IPS DF 19.7 (cell line): ENCODE data around the gene SEC22A.

Experiments used
- DNase-seq: peaks from one replicate; pipeline ENCODE4 v3.0.0-alpha.2; 2013; ENCODE audit warnings: low read depth, low spot score

Gene SEC22A

DNA sequence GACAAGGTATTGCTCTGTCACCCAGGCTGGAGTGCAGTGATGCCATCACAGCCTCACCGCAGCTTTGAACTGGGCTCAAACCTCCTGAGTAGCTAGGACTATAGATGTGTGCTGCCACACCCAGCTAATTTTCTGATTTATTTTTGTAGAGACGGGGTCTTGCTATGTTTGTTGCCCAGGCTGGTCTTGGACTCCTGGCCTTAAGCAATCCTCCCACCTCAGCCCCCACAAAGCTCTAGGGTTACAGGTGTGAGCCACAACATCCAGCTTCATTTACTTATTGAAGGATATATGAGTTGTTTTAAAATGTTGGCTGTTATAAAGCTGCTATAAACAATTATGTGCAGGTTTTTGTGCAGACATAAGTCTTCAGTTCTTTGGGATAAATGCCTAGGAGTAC, 62.2 kb downstream of the SEC22A start:
- DNase-seq: no peak

DNA sequence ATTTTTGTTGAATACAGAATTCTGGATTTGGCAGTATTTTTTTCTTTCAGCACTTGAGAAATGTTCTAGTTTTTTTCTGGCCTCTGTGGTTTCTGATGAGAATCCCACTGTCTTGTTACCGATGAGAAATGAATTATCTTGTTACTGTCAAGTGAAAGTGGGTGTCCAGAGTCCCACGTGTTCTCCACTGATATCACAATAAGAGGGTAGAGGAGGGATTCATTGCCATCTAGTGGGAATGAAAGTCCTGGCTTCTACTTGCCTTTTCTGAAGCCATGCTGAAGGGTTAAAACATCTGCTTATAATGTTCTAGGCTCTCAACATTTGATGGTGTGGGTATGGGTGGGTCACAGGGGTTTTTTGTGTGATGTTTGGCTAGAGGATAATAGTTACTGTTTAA, 66.1 kb downstream of the SEC22A start:
- DNase-seq: no peak

DNA sequence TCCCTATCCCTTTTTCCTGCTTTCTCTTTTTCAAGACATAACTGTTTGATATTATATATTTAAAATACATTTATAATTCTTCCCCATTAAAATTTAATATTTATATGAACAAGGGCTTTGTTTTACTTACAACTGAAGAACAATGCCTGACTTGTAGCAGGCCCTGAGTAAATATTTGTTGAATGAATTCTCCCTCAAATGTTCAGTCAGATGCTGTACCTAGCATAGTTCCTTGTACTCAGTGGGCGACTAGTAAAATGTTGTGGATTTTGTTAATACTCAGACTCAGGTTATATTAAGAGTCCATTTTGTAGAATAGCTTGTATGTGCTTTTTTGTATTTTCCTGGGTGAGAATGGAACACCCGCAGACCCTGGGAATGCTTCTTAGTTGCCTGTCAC, 69.1 kb downstream of the SEC22A start:
- DNase-seq: no peak

DNA sequence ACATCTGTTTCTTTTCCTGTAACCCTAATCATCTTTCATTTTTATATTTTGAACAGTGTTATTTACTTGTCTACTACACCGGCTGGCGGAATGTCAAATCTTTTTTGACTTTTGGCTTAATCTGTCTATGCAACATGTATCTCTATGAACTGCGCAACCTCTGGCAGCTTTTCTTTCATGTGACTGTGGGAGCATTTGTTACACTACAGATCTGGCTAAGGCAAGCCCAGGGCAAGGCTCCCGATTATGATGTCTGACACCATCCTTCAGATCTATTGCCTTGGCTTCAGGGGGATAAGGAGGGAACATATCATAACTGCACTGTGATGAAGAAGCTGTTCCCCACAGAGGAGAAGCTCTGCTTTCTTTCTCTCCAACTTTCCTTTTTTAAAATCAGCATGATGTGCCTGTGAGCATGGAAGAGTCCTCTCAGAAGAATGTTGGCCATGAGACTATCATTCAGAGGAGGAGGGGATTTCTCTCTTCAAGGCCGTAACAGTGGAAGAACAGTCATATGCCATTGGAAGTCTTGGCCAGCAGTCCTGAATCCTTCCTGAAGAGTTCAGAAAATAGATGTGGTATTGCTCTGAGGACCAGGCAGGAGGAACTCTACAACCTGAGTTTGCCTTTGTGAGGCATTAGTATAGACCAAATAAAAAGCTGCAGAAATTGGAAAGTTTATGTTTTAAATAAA, 69.9 kb downstream of the SEC22A start:
- no peak for DNase-seq

DNA sequence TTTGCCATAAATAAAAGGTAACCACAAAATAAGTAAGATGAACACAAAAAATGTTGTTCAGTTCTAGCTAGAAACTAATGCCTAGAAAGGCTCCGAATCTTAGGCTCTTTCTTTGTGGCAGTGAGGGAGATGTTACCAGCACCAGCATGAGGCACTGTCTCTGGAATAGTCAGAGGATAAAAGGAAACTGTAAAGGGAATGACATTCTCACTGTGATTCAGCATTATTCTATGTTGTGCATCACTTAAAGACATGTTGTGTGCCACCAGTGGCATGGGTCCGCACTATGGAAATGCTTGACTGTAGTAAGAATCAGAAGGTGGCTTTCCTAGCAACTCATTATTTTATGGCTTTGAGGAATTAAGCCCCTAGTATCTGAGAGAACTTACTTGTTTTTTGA, 70.8 kb downstream of the SEC22A start:
- DNase-seq: no peak

DNA sequence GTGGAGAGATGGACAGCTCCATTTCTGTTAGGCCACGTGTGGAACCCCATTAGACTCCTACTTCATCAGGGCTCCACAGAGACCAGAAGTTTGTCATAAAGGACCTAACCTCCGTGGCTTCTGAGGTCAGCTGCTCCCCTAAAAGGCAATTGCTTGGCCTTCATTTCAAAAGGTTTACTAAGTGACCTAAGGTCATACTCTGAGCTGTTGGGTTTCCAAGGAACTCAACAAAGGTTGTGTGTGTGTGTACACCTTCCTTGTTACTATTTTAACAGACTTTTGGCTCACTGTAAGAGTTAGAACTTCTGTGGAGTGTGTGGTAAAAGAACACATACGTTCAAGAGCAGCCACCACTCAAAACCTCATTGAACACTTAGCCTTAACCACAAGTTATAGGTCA, 73.9 kb downstream of the SEC22A start:
- no peak for DNase-seq

DNA sequence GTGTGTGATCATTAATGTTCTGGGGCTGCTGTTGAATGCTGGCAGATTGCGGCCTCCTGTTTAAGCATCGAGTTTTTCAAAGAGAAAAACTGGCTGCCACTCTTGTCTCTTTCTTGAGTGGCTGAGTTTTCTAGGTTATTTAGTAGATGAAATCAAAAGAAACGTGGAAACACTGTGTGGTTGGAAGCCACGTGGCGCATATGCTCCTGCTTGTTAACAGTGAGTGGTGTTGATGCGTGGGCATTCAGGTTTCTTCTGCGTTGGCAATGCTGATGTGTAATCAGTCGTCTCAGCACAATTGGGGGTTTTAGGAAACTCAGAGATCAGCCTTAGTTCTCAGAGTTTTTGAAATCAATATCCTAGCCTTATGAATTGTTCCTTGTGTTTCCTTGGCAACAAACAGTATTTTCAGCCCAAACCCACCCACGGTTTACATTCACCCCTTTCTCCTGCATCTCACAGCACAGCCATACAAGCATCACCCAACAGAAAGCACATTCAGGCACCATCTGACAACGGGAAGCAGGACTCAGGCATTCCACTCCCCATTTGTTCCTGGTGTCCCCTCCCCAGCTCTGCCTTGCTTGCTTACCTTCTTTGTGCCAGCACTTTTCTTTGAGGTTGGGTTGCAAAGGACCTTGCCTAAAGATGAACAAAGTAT, 74.7 kb downstream of the SEC22A start:
- DNase-seq: no peak

DNA sequence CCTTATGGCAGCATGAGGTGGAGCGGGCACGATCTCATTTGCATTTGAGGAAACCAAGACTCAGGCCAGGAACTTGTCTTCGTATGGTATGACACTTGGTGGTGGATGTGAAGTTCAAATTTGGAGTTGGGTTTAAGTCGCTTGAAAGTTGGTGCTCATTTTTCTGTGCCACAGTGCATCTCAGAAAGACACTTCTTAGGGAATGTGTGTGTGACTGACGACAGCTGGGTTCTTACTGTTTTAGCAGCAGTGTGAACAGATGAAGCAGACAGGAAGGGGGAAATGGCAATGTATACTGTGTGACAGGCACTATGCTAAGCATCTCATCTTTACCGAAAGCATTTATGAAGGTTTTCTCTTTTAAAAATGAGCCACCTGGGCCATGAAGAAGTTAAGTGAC, 75.4 kb downstream of the SEC22A start:
- DNase-seq: no peak

DNA sequence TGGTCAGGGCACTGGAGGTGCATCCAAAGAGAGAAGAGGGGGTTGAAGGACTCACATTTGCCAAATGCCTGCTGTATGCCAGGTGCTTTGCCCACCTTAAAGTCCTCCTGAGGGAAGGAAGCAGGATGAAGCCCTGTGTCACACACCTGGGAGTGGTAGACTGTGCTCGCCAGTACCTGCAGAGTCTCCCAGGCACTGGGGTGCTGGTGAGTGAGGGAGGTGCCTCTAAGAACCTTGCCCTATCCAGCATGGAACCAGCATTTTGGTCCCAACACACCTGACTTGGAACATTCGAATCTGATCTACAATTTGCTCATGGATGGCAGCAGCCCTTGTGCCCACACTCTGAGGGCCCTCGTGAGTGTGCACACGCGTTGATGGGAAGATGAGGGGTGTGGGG, 76.7 kb downstream of the SEC22A start:
- no peak for DNase-seq

DNA sequence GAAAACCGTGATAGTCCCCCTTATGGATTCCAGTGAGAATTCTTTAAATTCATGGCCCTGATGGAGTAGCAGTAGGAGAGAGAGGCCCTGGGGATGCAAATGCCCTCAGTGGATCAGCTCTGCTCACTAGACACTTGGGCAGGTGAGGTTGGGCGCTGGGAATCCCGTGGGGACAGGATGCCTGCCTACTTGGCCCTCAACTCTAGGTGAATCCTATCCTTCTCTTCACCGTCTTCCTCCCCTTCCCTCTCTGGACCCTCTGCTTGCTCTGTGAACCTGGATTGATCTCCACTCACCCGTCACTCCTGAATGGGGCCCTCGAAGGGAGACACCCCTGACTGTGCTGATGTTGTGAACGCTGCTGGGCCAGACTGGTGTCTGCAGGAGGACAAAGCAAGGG, 77.4 kb downstream of the SEC22A start:
- DNase-seq: no peak

DNA sequence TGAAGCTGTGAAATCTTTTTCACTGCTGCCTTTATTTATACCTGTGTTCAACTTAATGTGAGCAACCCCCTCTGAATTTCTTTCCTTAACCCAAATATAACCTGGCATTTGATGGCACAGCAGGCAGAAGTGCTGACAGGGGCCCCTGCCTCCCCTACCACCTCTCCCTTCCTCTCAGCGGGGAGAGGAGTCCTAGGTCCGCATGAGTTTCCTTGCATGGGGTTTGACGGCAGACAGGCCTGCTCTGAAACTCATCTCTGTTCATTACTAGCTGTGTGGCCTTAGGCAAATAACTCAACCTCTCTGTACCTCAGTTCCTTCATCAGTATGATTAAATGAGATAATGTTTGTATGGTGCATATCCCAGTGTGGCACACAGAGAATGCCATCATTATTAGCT, 79.7 kb downstream of the SEC22A start:
- DNase-seq: no peak

DNA sequence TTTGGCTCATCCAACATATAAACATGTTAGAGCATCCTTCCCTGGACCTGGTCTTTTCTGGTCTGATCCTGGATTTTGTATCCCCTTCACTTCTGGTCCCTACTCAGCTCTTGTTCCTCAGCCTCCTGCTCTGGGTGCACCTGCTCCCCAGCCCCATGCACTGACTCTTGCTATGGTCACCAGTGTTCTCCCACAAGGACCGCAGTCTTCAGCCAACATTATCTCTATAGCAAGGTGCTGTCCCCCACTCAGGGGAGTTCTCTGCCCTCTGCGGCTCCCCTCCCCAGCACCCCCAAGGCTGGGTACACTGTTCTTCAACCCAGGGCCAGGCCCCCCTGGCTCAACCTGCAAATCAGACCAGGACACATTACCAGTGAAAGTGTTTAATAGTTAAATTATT, 80.2 kb downstream of the SEC22A start:
- DNase-seq: no peak

DNA sequence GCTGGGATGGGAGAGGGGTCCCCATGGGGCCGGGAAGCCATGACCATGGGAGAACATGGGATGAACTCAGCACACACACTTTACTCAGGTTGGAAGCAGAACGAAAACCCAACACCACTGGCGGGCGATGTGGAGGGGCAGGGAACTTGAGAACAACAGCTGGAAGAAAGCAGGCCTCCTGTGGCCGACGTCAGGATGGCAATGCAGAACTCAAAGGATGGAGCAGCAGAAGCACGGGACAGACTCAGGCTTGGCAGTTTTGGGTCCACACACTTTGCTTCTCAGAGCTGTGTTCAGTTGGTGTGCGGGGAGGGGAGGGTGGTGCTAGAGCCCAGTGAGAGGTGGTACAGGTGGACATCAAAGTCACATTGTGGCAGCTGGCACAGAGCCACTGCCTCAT, 80.7 kb downstream of the SEC22A start:
- DNase-seq: no peak

DNA sequence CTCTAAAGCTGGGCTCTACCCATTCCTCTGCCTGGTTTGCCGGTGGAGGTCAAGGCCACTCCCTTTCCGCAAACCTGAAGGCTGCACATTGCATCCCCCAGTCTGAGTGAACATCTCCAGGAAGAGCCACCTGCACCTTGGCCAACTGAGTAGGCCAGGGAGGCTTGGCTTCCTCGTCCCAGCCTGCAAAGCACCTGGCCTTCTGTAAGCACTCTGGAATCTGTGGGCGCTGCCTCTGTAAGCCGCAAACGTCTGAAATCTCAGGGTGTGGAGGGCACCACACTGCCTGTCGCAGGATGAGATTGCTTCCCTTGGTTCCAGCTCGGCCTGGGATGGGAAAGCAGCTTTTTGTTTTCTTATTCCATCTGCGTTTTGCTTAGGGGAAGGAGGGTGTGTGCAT, 81.3 kb downstream of the SEC22A start:
- DNase-seq: no peak

DNA sequence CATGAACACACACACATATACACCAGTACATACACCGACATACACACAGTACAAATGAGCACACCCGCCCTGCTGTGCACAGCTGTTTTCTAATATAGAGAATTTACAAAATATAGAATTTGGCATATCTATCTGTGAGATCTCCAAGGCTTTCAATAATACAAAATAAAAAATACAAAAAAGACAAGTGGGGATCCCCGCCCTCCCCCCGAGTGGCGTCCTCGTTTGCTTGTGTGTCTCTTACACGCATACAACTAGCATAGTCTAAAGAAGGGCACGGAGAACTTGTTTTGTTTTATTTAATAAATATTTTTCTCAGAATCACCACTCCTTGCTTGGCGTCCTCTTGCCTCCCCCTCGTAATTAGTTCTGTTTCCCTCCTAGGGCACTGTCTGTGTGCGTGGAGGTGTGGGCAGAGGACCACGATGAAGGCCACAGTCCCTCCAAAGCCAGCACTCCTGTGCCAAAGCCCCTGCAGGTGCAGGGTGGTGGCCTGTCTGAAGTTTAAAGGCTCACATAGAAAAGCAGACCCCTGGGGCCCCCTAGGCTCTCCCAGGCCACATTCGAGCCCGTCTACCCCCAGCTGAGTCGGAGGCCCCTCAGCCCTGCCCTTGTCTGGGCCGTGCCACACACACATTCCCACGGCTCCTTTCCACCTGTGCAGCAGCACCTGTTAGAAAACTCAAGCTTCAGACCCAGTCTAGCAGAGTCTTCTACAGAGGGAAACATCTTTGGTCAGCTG, 82.1 kb downstream of the SEC22A start:
- DNase-seq: no peak

DNA sequence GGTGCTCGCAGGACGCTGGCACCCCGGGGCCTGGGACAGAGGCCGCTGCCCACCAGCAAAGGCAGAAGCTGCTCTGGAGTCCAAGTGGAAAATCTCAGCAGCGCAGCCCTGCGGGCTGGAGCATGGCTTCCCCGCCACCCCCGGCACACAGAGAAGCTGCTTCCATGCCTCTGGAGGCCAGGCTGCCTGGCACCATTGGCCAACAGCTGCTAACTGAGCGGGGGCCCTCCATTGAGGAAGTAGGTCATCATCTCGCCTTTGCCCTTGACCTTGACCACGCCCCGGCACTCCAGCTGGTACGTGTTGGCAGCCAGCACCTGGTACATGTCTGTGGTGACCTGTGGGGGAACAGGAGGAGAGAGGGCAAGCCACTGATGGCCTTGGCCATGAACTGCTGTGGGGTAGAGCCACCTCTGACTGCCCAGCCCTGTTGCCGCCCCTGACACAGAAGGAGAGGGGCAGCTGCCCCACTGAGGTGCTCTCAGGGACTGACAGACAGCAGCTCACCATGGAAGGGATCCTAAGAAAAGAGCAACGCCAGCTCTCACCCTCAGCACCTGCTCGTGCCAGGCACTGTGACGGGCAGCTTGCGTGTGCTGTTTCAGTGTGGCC, 82.8 kb downstream of the SEC22A start:
- no peak for DNase-seq

DNA sequence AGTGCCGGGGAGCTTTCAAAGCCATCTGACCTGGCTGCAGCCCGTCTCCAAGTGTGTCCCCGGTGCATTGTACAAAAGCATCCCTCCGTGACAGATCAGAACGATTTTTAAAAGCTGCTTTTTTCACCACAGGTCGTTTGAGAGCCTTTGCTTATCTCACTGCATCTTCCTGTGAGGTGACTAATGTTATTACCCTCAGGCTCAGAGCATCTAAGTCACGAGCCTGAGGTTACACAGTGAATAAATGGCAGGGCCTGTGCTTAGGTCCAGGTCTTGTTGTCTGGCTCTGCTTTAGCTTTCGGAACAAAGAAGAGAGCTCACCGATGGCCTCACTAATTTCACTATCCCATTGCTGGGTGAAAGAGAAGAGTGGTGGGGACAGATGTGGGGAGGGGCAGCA, 83.3 kb downstream of the SEC22A start:
- DNase-seq: no peak

DNA sequence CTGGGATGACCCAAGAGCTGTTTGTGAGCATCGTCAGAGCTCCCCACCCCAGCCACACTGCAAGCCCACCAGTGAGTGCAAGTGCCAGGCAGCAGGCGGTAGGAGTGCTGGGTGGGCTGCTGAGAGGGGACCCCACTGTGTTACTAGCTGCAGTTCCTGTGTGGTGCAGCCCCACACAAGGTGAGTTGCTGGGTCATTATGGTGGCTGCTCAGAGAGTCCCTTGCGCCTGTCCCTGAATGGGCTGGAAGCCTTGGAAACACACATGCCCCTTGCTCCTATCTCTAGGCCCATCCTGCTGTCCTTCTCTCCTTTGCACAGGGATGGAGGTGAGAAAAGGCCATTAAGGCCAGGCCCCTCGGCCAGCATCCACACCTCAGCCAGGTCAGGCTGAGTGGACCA, 83.7 kb downstream of the SEC22A start:
- DNase-seq: no peak

DNA sequence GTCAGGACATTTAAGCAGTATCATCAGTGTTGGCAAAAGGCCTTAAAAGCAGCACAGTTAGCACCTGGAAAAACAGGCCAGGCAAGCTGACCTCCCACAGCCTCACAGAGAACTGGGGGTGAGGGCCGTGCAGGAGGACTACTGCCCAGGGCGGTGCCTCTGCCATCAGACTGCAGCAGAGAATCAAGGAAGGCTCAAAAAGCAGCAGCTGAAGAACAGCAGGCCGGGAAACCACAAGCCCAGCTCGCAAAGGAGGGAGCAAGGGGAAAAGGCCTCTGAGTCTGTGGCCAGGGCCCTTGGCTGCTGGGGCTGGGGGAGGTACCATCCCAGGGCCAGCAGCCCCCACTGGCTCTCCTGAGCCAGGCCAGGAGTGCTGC, 84.2 kb downstream of the SEC22A start:
- no peak for DNase-seq

DNA sequence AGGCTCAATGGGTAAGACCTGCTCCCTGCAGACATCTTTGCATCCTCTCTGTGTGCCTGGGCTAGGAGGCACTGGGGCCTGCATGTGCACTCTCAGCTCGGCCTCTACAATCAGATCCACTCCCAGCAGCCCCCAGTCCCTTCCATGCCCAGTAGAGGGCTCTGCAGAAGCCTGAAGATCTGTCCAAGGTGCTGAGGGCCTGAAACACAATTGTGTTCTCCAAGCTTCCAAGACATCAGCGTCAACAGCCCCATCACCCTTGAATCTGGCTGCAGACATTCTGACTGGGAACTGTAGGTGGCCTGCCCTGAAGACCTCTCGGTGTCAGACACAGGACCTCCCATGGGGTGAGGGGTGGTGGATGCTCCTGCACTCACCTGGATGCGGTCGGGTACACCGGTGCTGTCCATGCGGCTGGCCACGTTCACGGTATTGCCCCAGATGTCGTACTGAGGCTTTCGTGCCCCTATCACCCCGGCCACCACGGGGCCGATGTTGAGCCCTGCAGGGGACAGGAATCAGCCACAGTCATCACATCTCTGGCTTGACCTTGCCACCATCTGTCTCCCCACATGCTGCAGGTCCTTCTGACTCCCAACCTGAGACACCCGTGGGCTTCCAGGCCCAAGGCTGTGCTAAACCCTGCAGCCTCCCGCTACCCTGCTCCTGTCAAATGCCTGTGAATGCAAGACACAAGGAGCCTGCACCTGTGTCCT, 84.7 kb downstream of the SEC22A start:
- peak; percentile 17 for DNase-seq

DNA sequence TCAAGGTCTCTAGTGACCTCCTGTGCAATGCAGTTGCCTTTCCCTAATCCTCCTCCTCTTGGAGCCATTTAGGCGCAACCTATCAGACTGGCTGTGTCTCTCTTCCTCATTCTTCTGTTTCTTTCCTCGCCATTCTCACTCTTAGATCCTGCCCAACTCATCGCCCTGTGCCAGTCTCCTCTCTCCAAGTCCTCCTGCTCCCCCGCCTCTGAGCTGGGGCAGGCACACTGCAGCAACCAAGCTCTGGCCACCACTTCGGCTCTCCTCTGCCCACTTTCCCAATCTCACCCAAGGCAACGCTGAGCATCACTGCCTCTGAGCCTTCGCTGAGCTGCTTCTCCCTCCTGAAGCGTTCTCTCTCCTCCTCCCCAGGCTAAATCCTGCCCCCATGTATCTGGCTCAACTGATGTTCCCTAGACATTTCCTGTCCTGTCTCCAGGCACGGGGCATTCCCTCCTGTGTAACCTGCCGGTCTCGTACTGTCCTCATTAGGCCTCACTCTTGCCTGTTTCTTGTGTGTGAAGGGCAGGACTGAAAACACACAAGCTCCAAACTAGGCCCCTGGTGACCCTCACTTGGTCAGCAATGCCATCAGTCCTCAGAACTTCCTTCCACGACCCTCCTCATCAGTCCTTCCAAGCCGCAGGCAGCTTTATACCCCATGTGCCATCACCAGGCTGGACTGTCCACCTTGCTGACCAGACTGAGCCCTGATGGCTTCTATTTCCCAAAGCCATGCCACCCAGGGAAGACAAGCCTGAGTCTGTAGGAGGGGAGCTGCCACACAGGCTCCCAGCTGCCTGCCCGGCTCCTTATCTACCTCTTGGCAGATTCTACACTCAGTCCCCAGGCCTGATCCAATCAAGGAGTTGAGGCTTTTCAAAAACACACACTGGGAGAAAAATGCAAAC, 85.6 kb downstream of the SEC22A start:
- no peak for DNase-seq
